Inflammatory macrophage treated with lipopolysaccharide for 4 hours (primary cell): Measurements from ENCODE around the gene JOSD2.
"Not testable (repeated sequence)": the region's sequence is repeated elsewhere in the genome, so short reads cannot be mapped to it uniquely, and the experiment has no call there.

Experiments
- DNase-seq: peaks from one replicate; pipeline ENCODE4 v3.0.0-alpha.2; 2020

The JOSD2 gene

DNA sequence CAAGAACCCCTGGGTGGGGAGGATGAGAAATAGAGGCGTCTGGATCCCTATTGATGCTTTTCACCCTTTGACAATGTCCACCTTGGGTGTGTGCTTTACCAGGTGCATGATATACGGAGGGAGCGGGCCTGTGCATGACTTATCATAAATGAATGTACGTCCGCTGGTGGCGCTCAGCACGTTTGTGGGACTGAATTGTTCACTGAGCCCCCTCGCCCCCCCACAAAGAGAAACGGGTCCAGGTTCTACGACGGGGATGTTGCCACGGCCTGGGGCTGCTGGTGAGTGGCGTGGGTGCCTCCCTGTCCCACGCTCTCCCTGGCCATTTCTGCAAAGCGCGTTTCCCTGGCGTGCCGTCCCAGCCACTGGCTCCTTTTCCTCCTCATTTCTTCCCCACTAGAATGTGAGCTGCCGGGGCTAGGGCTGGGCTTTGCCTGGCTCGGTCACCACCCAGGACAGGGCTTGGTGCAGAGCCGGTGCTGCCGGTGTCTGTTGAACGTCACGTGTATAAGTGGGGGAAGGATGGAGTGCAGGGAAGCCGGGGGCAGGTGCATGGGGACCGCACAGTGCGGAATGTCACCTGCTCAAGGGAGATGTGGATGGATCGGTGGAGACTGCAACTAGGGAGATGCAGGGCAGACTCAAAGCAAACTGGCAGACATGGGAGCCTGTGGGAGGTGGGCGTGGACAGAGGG lies 35.7 kb upstream of the JOSD2 start:
- no peak for DNase-seq

DNA sequence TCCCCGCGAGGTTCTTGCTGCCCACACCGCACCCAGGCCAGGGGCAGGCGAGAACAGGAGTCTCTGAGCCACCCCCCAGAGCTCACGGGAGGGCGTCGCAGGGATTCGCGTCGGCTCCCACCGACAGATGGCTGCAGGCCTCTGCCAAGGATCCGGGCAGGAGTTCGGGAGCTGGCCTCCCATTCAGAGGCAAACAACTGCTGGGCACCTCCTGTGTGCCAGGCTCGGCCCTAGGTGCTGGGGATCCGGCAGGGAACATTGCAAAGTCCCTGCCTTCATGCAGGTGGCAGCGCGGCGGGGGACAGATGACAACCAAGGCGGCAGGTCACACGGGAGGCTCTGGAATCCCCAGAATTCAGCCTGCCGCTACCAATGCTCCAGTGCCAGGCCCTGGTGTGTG lies 32.0 kb upstream of the JOSD2 start:
- DNase-seq: no peak

DNA sequence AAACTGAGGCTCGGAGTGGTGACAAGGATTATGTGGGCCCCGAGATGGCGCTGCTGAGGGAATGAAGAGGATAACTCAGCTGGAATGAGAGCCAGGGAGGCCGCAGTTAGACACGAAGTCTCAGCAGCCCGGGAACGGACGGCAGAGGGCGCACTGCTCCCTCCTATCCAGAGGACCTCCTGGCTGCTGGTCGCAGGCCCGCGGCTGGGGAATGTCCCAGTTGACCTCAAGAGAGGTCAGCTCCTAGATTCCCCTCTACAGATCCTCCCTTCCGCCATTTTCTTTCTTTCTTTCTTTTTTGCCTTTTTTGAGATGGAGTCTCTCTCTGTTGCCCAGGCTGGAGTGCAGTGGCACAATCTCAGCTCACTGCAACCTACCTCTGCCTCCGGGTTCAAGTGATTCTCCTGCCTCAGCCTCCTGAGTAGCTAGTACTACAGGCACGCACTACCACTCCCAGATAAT lies 26.8 kb upstream of the JOSD2 start:
- peak; percentile 77 for DNase-seq

DNA sequence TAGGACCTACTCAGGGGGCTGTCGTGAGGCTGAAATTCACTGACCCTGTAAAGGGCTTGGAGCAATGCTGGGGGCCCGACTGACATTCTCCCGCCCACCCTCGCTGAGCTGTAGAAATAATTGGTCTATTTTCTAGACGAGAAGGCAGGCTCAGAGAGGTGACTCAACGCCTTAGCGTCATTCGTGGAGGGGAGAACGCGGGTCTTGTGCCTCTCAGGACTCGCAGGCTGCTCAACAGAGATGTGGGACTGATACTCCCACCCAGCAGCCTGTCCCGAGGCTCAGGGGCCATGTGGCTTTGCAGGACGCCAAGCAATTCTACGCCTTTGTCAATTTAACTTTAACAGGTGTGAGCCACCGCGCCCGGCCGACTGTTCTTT lies 26.3 kb upstream of the JOSD2 start:
- DNase-seq: no peak

DNA sequence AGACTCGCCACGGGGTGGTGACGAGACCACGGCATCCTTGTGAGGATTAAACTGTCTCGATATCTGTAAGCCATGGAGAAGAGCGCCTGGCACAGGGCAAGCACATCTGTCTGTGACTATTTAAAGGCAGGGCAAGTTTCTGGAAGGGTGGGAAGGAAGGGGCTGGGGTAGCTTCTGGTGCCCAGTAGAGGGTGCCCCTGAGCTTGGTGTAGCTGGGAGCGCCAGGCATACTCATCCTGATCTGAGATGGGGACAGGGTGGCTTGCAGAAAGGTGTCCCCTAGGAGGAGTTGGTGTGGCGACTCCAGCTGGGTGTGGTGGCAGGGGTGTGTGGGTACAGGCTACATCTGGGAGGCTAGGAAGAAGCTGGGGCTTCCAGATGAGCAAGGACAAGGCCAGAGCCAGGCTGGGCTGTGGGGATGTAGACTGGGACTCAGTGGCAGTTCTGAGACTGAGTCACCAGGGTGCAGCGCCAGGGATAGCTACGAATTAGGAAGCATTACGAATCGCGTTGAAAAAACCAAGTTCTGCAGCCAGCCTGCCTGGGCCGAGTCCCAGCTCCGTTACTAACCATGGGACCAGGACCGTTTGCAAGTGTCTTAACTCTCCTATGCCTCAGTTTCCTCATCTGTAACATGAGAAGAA lies 25.8 kb upstream of the JOSD2 start:
- no peak for DNase-seq

DNA sequence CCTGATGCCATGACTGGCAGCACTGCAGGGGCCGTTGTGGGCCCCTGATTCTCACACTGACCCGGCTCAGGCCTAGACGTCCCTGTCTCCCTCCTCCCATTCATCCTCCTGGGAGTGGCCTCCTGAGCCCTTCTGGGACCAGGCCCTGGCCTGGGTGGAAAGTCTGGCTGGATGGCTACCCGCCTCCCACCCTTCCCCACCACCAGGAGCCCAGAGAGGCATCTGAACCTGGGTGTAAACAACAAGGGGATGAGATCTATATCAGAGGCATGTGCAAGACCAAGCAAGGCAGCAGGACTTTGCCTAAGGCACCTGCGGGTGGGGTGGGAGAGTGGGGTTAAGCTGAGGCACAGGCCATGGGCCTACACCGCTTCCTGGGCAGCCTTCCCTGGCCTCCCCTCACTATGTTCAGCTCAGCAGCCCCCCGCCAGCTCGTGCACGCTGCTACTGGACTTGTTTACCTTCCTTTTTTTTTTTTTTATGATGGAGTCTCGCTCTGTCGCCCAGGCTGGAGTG lies 24.7 kb upstream of the JOSD2 start:
- no peak for DNase-seq

DNA sequence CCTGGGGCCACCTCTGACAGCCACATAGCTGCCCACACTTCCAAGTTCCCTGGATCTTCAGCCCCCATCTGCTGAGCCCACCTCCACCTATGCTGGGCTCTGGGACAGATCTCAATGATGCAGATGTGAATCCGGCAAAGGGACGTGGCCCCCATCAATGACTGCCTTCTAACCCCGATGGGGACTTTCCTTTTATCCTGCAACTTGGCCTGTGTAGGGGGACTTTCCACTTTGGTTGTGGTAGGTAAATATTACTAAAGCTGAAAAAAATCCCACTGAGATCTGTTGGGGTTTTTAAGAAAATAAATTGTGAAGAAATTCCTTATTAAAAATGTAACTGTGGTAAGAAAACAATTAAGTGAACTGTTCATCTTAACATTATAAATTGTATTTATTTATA lies 23.5 kb upstream of the JOSD2 start:
- DNase-seq: no peak

DNA sequence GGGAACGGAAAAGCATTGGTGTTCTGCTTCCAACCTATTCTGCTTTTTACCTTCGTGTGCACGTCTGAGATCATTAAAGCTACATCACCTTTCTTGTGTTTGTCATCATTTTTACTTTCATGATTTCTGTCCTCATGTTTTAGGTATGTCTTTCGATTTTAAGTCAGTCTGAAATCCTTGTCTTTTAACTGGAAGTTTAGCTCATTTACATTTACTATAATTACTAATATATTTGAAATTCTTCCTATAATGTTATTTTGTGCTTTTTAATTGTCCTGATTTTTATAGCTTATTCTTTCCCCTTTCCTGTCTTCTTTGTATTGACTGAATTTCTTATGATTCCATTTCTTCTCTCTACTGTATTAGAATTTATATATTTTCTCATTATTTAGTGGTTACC lies 22.0 kb upstream of the JOSD2 start:
- no peak for DNase-seq

DNA sequence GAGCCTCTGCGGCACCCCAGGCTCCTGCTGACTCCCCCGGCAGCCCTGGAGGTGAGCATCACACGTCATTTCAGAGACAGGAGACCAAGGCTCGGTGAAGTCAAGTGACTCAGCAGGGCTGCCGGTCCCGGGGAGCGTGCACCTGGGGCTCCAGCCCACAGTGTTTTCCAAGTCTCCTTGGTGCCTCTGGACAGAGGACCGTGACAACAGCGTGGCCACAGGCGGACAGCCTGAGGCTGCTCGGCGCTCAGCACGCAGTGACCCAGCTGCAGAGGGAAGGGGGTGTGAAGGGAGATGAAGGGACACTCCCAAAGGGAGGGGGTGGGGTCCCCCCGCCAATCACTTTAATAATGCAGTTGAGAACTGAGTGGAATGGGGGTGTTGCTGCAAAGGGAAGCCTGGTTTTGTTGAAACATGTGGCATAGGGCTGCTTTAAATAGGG lies 20.2 kb upstream of the JOSD2 start:
- DNase-seq: no peak

DNA sequence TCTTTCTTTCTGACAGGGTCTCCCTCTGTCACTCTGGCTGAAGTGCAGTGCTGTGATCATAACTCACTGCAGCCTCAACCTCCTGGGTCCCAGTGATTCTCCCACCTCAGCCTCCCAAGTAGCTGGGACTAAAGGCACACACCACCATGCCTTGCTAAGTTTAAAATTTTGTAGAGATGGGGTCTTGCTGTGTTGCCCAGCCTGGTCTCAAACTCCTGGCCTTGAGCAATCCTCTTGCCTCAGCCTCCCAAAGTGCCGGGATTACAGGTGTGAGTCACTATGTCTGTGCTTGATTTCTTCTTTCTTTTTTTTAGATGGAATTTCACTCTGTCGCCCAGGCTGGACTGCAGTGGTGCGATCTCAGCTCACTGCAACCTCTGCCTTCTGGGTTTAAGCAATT lies 17.1 kb upstream of the JOSD2 start:
- DNase-seq: not testable (repeated sequence)

DNA sequence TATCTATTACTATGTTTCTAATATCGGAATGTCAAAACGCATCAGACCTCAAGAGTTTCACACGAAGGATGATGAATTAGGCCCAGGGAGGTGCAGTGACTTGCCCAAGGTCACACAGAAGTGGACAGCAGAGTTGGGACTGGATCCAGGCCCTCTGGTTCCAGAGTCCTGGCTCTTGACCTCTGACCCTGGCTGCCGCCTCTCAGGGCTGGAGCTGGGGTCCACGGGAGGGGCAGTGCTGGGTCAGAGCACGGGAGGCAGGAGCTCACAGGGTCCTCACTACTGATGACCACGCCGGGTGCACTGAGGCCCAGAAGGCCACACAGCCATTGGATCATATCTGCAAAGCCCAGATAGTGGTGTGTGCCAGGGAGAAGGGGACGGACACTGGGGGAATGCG lies 11.9 kb upstream of the JOSD2 start:
- no peak for DNase-seq

DNA sequence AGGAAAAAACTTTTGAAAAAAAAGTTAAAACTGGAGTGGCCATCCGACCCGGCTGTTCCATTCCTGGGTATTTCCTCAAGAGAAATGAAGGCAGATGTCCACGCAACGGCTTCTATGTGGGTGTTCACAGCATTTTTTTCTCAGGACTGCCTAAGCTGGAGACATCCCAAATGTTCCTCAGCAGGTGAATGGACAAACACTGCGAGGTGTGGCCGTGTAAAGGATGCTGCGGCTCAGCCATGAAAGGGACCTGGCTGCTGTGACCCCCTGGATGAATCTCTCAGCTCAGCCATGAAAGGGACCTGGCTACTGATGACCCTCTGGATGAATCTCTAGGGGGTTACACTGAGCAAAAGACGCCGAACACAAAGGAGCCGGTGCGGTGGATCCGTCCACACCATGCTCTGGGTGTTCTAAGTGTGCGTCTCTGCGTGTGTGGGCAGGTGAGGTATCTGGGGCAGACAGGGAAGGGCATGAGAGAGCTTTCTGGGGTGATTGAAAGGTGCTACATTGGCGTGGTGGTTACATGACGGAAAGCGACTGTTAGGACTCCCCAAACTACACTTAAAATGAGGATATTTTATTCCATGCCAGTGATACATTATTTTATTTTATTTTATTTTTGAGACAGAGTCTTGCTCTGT lies 10.0 kb upstream of the JOSD2 start:
- no peak for DNase-seq

DNA sequence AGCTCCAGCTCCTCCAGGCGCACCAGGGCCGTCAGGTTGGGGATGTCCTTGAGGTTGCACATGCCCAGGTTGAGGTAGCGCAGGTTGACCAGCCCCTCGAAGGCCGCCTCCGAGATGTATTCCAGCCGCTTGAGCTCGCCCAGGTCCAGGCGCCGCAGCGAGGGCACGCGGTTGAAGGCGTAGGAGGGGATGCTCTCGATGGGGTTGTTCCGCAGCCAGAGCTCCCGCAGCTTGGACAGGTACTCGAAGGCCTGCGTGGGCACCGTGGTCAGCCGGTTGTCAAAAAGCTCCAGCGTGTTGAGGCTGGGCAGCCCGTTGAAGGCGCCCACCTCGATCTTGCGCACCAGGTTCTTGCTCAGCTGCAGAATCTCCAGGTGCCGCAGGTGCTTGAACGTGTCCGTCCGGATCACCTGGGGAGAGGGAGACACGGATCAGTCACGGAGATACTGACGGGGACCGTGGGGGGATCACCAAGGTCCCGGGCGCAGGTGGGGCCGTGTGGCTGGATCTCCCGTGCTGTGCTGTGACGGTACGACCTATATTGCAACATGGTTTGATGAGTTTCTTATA lies 8.1 kb upstream of the JOSD2 start:
- DNase-seq: no peak

DNA sequence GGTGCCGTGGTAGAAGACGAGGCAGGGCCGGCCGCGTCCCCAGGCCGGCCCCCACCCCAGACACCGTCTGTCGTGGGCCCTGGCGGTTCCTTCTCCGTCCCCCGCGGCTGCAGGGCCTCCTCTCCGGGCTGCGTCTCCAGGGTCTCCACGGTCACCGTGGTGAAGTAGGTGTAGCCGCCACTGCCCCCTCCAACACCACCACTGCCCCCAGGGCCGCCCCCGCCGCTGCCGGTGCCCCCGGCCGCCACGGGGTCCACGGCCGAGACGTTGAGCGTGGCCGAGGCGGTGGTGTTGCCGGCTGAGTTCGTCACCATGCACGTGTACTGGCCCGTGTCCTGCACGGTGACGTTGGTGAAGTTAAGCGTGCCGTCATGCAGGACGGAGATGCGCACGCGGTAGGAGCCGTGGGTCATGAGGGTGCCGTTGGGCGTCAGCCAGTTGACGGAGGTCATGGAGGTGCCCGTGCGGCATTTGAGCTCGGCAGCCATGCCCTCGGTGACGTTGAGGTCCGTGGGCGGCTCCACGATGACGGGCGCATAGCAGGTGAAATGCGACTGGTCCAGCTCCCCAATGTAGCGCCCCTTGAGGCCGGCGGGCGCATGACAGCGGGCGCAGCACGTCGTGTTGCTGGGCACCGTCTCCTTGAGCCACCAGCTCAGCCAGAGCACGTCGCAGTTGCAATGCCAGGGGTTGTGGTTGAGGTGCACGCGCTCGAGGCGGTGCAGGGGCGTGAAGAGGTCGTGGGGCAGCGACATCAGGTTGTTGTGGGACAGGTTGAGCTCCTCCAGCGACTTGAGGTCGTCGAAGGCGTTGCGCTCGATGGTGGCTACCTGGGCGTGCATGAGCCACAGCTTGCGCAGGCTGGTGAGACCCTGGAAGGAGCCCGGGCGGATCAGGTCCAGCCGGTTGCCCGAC lies 7.4 kb upstream of the JOSD2 start:
- no peak for DNase-seq

DNA sequence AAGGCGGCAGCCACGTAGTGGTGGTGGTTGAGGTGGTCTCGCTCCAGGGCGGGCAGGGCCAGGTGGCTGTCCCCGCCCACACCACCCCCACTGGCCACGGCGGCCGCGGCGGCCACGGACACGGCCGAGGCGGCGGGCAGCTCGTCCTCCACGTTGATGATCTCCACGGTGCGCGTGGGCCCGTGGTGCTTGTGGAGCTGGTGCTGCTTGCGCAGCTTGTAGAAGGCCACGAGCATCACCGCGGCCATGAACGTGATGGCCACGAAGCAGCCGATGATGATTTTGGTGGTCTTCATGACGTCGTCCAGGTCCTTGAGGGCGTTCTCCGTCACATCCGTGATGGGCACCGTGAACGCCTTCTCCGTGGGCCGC lies 6.7 kb upstream of the JOSD2 start:
- no peak for DNase-seq

DNA sequence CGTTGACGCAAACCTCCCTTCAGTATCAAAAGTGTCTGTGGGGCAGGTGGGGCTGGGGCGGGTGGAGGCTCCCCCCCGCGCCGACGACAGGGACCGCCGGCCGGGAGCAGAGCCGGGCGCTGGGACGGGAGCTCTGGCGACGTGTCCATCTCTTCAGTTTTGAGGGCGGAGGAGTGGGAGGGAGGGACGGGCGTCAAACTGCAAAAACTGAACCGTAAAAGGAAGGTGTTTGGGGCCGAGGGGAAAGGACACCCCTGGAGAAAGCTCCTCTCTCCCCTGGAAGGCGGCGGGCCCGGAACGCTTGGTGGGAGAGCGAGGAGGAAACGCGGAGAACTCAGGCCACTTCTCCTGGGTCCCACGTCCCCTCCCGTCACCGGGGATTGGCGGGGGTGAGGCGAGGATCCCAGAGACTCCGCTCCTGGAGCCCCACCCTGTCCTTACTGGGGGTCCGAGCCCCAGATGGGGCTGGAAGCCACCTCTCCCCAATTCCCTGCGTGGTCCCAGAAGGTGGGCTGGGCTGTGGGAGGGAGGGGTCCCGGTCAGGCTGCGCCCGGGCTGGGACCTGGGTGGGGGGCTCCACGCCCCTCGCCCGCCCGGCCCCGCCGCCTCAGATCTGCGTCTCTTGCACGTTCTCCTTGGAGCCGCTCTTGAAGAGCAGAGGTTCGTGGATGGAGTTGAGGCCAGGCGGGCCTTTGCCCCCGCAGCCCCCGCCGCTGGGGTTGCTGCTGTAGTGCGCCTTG lies 6.1 kb upstream of the JOSD2 start:
- no peak for DNase-seq

DNA sequence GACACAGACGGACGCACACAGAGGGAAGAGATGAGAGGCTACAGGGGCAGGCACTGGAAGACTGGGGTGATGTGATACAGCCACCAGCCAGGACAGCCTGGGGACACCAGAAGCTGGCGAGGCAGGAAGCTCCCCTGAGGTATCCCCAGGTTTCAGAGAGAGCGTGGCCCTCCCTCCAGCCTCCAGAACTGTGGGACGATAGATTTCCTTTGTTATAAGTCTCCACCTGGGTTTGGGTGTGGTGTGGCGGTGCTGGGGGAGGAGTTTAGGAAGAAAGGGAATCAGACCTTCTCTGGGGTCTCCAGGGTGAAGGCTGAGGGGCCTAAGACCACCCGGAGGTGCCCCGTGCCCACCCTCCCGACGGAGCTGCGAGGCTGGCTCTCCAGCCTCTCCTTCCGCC lies 5.5 kb upstream of the JOSD2 start:
- no peak for DNase-seq

DNA sequence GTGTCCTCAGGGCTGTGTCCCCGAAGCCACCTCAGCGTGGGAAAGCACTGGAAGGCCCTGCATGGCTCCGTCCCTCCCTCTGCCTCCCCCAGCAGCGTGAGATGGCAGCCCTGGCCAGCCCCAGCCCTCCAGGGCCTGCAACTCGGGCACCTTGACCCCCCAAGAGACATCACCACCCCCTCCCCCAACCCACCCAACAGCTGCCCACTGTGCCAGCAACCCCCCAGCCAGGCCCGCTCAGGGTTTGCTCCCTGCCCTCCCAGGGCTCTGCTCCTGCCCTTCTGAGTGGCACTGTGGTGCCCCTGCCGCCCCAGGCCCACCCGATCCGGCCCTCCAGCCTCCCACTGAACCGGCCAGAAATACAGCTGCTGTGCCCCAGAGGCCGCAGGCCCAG lies 4.2 kb upstream of the JOSD2 start:
- DNase-seq: no peak

DNA sequence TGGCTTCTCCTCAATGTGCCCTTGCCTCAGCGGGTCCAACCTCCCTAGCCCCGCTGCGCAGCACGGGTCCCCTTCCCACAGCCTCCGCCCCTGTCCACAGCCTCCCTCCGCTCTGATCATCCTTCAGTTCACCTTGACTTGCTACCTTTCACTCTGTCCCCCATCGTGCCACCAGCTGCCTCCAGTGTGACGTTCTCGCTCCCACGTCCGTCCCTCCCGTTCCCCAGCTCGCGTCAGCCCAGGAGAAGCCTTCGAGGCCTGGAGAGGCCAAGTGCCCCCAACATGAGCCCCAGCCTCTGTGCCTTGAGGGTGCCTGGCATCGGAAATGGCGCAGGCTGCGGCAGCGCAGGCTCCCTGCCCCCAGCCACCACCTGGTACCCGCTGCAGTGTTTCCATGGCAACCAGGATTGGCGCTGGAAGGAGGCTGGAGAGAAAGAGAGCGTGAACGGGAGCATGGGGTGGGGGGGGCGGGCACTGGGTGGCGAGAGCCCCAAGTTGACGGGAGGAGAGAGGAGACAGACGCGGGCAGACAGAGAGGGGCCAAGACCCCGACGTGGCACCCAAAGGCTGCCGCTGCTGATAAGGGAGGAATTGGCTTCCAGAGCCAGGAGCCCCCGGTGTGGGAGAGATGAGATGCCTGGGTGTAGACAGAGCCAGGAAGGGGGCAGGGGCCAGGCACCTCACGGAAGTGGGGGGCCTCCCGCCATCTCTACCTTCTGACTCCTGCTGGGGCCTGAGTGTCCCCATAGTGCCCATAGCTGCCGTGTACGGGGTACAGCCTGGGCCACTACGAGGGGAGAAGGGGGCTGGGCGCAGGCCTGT lies 3.6 kb upstream of the JOSD2 start:
- no peak for DNase-seq

DNA sequence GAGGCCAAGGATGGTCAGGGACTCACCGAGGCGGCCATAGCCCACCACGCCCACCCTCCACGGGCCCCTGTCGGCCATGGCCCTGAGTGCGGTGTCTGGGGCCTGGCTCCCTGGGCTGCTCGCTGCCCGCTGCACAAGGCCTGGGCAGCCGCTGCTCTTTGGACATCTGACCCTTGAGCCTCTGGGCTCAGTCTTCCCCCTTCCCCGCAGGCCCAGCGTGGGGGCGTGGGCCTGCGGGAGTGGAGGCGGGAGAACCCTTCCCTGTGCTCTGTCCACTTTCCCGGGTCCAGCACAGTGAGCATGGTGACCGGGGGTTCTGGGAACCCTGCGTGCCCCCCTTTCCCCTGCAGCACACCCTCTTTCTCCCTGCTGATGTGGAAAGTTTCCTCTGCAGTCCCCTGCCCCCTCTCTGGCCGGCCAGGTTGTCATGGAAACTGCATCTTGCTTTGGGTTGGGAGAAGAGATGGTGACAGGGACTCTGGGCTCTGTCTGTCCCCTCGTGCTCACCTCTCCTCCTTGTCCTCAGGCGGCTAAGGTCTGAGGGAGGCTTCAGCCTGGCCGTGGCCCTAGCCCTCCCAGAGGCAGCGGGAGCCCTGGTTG lies 2.9 kb upstream of the JOSD2 start, which contains the start of gene ASPDH:
ASPDH (minus strand) TSS at position 168 of the 600 bp plus-strand sequence; CDS start at position 78, 90 bp downstream.
- no peak for DNase-seq
